AG04450 (cell line): Measurements from ENCODE around the gene UBL5. TPM values are rescaled to one million over a fixed set of nuclear protein-coding genes. Genes with fewer than 3 reads are reported as not detected.
"Not testable (repeated sequence)": the region's sequence is repeated elsewhere in the genome, so short reads cannot be mapped to it uniquely, and the experiment has no call there.

Experiments
- CTCF ChIA-PET: fragments of 300-600, 350-600 bp; formaldehyde crosslinking; extraction: SDS; loops from one replicate; lab custom pipeline; 2022; ENCODE audit warnings: antibody characterized with exemption, inconsistent platforms; lab: Charles Lee
- POLR2A ChIA-PET: fragments of 350-600 bp; formaldehyde crosslinking; extraction: SDS; loops from one replicate; lab custom pipeline; 2021; ENCODE audit warnings: antibody characterized with exemption, inconsistent platforms; lab: Yijun Ruan, JAX
- DNase-seq: peaks from one replicate; pipeline ENCODE4 v3.0.0-alpha.2; 2011; ENCODE audit warnings: low read depth, low spot score
- H3K27ac ChIP-seq: one replicate; pipeline ENCODE4 v1.5.1; 2012; ENCODE audit warnings: low read depth, low read length, control low read depth
- H3K27me3 ChIP-seq: one replicate; pipeline ENCODE4 v1.6.0; 2012; ENCODE audit warnings: low read length; ENCODE audit not compliant: control insufficient read depth, insufficient read depth
- H3K4me3 ChIP-seq: 2 replicates; pipeline ENCODE4 v1.5.1; 2011; ENCODE audit warnings: mild to moderate bottlenecking, low read depth, low read length, control low read depth
- H3K9me3 ChIP-seq: 2 replicates; pipeline ENCODE4 v1.5.1; 2012; ENCODE audit warnings: low read length; ENCODE audit not compliant: control insufficient read depth, insufficient read depth
- polyA plus RNA-seq: library from polyadenylated mRNA; depleted of rRNA; stranded (reverse); fragments of >200 nt; gene quantifications from 2 replicates; pipeline ENCODE4 v1.2.3, GENCODE V29; 2011
- TF ChIP-seq, protein P1 (sequence below): IDR thresholded peaks from 2 replicates; pipeline ENCODE4 v1.5.1; 2011; ENCODE audit warnings: low read depth, low read length, control low read depth, inconsistent platforms

Gene UBL5
- polyA plus RNA-seq, 1 experiment: 734 TPM

DNA sequence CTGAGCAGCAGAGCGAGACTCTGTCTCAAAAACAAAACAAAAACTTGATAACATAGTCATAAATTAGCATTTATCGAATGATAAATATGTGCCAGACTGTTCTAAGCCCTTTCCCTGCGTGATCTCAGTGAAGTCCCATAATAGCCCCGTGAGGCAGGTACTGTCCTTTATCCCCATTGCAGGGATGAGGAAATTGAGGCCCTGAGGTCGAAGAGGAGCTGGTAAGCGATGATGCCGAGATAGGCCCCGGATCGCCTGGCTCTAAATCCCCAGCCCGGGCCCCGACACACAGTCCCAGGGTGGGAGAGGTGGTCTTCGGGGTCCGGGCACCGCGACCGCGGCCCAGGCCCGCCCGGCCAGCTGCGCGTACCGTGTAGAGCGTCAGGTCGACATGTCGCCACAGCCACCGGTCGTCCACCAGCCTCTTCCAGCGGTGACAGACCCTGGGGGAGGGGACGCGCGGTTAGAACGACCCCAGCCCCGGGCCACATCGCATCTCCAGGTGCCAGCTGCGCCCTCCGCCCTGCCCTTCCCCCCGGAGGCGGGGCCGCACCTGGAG lies 9.5 kb upstream of the UBL5 start:
- CTCF ChIA-PET: no interaction called here
- POLR2A ChIA-PET: interaction anchor here (0.6 to 1.0 kb wide), 6 partner anchors 10 to 1428 kb away, joined by 3 to 8 read pairs (median 4); partner anchors contain the start of genes RAB11B and UBL5
- H3K9me3 ChIP-seq: peaks cover 12% of the 10 kb centered on the region; the same call in 1 of the 2 replicates
- H3K27ac ChIP-seq: peak overlapping the region; percentile 96
- TF ChIP-seq, protein P1, sequence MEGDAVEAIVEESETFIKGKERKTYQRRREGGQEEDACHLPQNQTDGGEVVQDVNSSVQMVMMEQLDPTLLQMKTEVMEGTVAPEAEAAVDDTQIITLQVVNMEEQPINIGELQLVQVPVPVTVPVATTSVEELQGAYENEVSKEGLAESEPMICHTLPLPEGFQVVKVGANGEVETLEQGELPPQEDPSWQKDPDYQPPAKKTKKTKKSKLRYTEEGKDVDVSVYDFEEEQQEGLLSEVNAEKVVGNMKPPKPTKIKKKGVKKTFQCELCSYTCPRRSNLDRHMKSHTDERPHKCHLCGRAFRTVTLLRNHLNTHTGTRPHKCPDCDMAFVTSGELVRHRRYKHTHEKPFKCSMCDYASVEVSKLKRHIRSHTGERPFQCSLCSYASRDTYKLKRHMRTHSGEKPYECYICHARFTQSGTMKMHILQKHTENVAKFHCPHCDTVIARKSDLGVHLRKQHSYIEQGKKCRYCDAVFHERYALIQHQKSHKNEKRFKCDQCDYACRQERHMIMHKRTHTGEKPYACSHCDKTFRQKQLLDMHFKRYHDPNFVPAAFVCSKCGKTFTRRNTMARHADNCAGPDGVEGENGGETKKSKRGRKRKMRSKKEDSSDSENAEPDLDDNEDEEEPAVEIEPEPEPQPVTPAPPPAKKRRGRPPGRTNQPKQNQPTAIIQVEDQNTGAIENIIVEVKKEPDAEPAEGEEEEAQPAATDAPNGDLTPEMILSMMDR: no peak
- no peaks in the 10 kb centered on the region for H3K27me3 ChIP-seq
- DNase-seq: no peak
- H3K4me3 ChIP-seq: peak overlapping the region; percentile 99

DNA sequence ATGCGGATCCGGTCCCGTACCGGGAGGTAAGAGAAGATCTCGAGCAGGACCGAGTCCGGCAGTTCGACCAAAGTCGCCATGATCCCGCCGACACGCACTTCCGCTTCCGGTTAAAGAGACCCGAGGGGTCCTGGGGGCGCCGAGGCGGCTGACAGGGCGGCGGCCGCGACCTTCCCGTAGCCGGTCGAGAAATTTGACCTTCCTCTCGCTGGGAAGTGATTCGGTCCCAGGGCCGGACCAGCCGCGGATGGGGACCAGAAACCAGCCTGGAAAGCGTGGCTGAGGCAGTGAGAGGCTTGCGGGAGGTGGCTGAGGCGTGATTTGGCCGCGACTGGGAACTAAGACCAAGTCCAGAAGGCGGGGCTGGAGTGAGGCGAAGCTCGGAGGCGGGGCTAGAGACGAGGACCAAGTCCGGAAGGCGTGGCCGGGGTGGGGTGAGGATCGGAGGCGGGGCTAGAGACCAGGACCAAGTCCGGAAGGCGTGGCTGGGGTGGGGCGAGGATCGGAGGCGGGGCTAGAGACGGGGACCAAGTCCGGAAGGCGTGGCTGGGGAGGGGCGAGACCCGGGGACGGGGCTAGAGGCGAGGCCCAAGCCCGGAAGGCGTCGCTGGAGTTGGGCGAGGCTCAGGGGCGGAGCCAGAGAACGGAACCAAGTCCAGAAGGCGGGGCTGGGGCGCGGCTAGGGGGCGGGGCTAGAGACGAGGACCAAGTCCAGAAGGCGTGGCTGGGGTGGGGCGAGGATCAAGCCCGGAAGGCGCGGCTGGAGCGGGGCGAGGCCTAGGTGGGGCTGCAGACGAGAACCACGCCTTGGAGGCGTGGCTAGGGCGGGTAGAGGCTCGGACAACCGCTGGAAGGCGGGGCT lies 8.8 kb upstream of the UBL5 start, which contains the start of gene FBXL12:
Gene FBXL12, minus strand, starts transcription at position 346 of the 862 bp plus-strand sequence. Its CDS starts 266 bp downstream, at position 80.
- POLR2A ChIA-PET: interaction anchor here (0.5 to 1.0 kb wide), 9 partner anchors 9 to 1428 kb away, joined by 3 to 8 read pairs (median 4); partner anchors contain the start of genes RAB11B and UBL5
- H3K27ac ChIP-seq: peak within 1 kb of the TSS; percentile 96
- no peaks in the 10 kb centered on the region for H3K27me3 ChIP-seq
- H3K4me3 ChIP-seq: peak within 1 kb of the TSS; percentile 99
- peaks cover 12% of the 10 kb centered on the region; the same call in 1 of the 2 replicates for H3K9me3 ChIP-seq
- DNase-seq: peak; percentile 99
- CTCF ChIA-PET: interaction anchor here (0.6 kb wide), 1 partner anchor 284 kb away, joined by 5 read pairs; no protein-coding TSS in a partner anchor
- TF ChIP-seq, protein P1: no peak

DNA sequence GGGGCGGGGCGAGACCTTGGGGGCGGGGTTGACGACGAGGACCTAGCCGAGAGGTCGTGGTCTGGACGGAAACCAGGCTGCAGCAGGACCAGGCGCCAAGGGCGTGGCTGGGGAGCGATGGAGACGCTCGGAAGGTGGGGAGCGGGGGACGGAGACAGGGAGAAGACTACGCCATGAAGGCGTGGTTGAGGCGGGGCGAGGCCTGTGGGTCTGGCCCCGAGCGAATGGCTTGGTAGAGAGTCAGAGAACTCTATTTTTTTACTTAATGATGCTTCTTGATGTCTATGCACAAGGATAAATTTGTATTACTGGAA lies 8.2 kb upstream of the UBL5 start:
- no peak for DNase-seq
- Histone ChIP-seq H3K27ac (peak overlapping the region; percentile 57), H3K9me3 (peaks cover 12% of the 10 kb centered on the region; the same call in 1 of the 2 replicates), H3K4me3 (peak overlapping the region; percentile 58), H3K27me3 (no peaks in the 10 kb centered on the region)
- ChIA-PET CTCF (no interaction called here), POLR2A (interaction anchor here (0.5 to 1.0 kb wide), 6 partner anchors 9 to 1429 kb away, joined by 3 to 8 read pairs (median 4); partner anchors contain the start of genes RAB11B and UBL5)
- TF ChIP-seq, protein P1: no peak

DNA sequence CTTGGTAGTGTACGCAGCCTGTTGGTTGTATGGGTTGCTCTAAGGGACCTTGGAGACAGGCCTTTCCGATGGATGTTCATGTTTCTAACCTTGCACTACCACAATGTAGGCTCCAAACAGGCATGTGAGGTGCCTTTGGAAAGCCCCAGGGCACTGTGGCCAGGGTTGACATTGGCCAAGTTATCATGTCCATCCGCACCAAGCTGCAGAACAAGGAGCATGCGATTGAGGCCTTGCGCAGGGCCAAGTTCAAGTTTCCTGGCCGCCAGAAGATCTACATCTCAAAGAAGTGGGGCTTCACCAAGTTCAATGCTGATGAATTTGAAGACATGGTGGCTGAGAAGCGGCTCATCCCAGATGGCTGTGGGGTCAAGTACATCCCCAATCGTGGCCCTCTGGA lies 7.7 kb upstream of the UBL5 start:
- H3K27me3 ChIP-seq, POLR2A ChIA-PET, CTCF ChIA-PET, H3K4me3 ChIP-seq, H3K27ac ChIP-seq, DNase-seq: not testable (repeated sequence)
- peaks cover 12% of the 10 kb centered on the region; the same call in 1 of the 2 replicates for H3K9me3 ChIP-seq

DNA sequence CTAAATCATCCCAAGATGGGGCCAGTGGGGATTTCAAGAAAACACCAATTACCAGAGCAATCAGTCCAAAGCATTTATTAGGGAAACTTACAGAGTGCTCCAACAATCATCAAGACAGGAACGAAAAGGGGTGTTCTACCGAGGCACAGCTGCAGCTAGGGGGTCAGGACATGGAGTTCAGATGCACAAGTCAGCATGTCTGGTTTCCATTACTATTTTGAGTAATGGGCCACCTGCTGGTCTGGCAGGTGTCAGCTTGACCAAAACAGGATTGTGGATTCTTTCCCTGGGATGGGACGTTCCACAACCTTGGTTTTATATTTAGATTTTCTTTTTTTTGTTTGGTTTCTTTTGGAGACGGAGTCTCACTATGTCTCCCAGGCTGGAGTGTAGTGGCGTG lies 3.9 kb upstream of the UBL5 start:
- no peak overlapping the region for H3K27ac ChIP-seq
- no peak for DNase-seq
- POLR2A ChIA-PET: no interaction called here
- TF ChIP-seq, protein P1: no peak
- no peaks in the 10 kb centered on the region; the same call in 1 of the 2 replicates for H3K9me3 ChIP-seq
- H3K27me3 ChIP-seq: no peaks in the 10 kb centered on the region
- CTCF ChIA-PET: no interaction called here
- no peak overlapping the region for H3K4me3 ChIP-seq
